HepG2 (cell line): Measurements from ENCODE around the gene SNRPD3. TPM values are rescaled to one million over a fixed set of nuclear protein-coding genes. Genes with fewer than 3 reads are reported as not detected.

ENCODE experiments used
- CBFB ChIP-seq: sonication (generic); formaldehyde crosslinking; IDR thresholded peaks from 2 replicates; pipeline ENCODE4 v1.4.0; 2020; ENCODE audit warnings: missing genetic modification reagents
- EEA1 ChIP-seq: sonication (generic); formaldehyde crosslinking; IDR thresholded peaks from 2 replicates; pipeline ENCODE4 v1.5.1; 2020; ENCODE audit warnings: mild to moderate bottlenecking, missing genetic modification reagents, borderline replicate concordance
- FIP1L1 ChIP-seq: fragments of 200-400 bp; formaldehyde crosslinking; IDR thresholded peaks from 2 replicates; pipeline ENCODE4 v1.6.1; 2018; ENCODE audit warnings: low read depth, mild to moderate bottlenecking, low read length, moderate library complexity, borderline replicate concordance; ENCODE audit not compliant: insufficient read depth
- HOXA3 ChIP-seq: sonication (generic); formaldehyde crosslinking; IDR thresholded peaks from 2 replicates; pipeline ENCODE4 v1.5.0; 2020; ENCODE audit warnings: missing genetic modification reagents
- KAT2B ChIP-seq: fragments of 150-350 bp; IDR thresholded peaks from 2 replicates; pipeline ENCODE4 v1.6.1; 2014; ENCODE audit warnings: low read depth, low read length, borderline replicate concordance
- MEIS1 ChIP-seq: sonication (generic); formaldehyde crosslinking; IDR thresholded peaks from 2 replicates; pipeline ENCODE4 v1.9.0; 2021; ENCODE audit warnings: mild to moderate bottlenecking, missing genetic modification reagents, moderate library complexity, borderline replicate concordance
- NCOA5 ChIP-seq: sonication (generic); formaldehyde crosslinking; IDR thresholded peaks from 2 replicates; pipeline ENCODE4 v1.4.0; 2020; ENCODE audit warnings: missing genetic modification reagents
- NFE2L1 ChIP-seq: sonication (generic); formaldehyde crosslinking; IDR thresholded peaks from 2 replicates; pipeline ENCODE4 v1.4.0; 2020; ENCODE audit warnings: missing genetic modification reagents, mild to moderate bottlenecking, borderline replicate concordance
- NR2C2 ChIP-seq: sonication (generic); formaldehyde crosslinking; IDR thresholded peaks from 2 replicates; pipeline ENCODE4 v1.4.0; 2020; ENCODE audit warnings: missing genetic modification reagents, mild to moderate bottlenecking, moderate library complexity, borderline replicate concordance
- PLRG1 ChIP-seq: fragments of 450-650 bp; conservative IDR thresholded peaks from 2 replicates; pipeline ENCODE4 v1.6.1; 2016
- RBM22 ChIP-seq: fragments of 200-400 bp; formaldehyde crosslinking; optimal IDR thresholded peaks from 2 replicates; pipeline ENCODE3; 2017; ENCODE audit warnings: mild to moderate bottlenecking, low read length, moderate library complexity
- SP5 ChIP-seq: IDR thresholded peaks from 2 replicates; pipeline ENCODE4 v1.6.1; 2016; ENCODE audit warnings: low read depth, borderline replicate concordance
- STAG1 ChIP-seq: sonication (generic); formaldehyde crosslinking; IDR thresholded peaks from 2 replicates; pipeline ENCODE4 v1.4.0; 2020; ENCODE audit warnings: missing genetic modification reagents
- ZKSCAN8 ChIP-seq: IDR thresholded peaks from 2 replicates; pipeline ENCODE4 v1.6.1; 2016; ENCODE audit warnings: borderline replicate concordance, missing genetic modification reagents, missing compliant biosample characterization
- ZNF260 ChIP-seq: sonication (generic); formaldehyde crosslinking; IDR thresholded peaks from 2 replicates; pipeline ENCODE4 v1.4.0; 2020; ENCODE audit warnings: missing genetic modification reagents, low read depth, mild to moderate bottlenecking, borderline replicate concordance
- ZNF761 ChIP-seq: sonication (generic); formaldehyde crosslinking; conservative IDR thresholded peaks from 2 replicates; pipeline ENCODE4 v1.4.0; 2020; ENCODE audit warnings: mild to moderate bottlenecking, missing genetic modification reagents
- polyA plus RNA-seq, 8 experiments: library from polyadenylated mRNA; depleted of rRNA in 3 of 8; stranded (reverse) in 7 of 8; unstranded in 1 of 8; fragments of >200 nt; fragmentation: Illumina TruSeq in 4 of 8; extraction: Trizol in 4 of 8; gene quantifications; 2 replicates each; pipeline versions ENCODE4 v1.2.1 to v1.2.3, GENCODE V29; 2011 to 2016; ENCODE audit warnings: low read depth in 4 of 8, missing spikeins in 1 of 8, mixed read lengths in 1 of 8; ENCODE audit not compliant: insufficient read depth in 1 of 8
- total RNA-seq, 5 experiments: library from RNA; depleted of rRNA; stranded (reverse); fragments of >200 nt; fragmentation: Illumina TruSeq; extraction: Trizol; gene quantifications; 2 replicates each; pipeline ENCODE4 v1.2.3, GENCODE V29; 2016; ENCODE audit warnings: low read depth in 1 of 5
- TF ChIP-seq, protein P1 (sequence below): sonication (generic); formaldehyde crosslinking; IDR thresholded peaks from 2 replicates; pipeline ENCODE4 v1.4.0; 2020; ENCODE audit warnings: missing genetic modification reagents
- TF ChIP-seq, protein P2 (sequence below): sonication (generic); formaldehyde crosslinking; IDR thresholded peaks from 2 replicates; pipeline ENCODE4 v1.8.0; 2022; ENCODE audit warnings: missing genetic modification reagents, mild to moderate bottlenecking, inconsistent platforms, borderline replicate concordance
- TF ChIP-seq, protein P3 (sequence below): sonication (generic); formaldehyde crosslinking; IDR thresholded peaks from 2 replicates; pipeline ENCODE4 v1.5.0; 2020; ENCODE audit warnings: mild to moderate bottlenecking, missing genetic modification reagents, borderline replicate concordance
- TF ChIP-seq, protein P4 (sequence below): sonication (generic); formaldehyde crosslinking; IDR thresholded peaks from 2 replicates; pipeline ENCODE4 v1.9.0; 2022; ENCODE audit warnings: low read depth, missing genetic modification reagents
- TF ChIP-seq, protein P5 (sequence below): sonication (generic); formaldehyde crosslinking; IDR thresholded peaks from 2 replicates; pipeline ENCODE4 v1.8.1; 2023; ENCODE audit warnings: missing genetic modification reagents, inconsistent platforms, borderline replicate concordance

Gene SNRPD3
- total and polyA plus RNA-seq, 2 of the 13 experiments (the other 11 are each of a cell fraction or from before 2014, with no cell fraction given), result 110 to 209 TPM

DNA sequence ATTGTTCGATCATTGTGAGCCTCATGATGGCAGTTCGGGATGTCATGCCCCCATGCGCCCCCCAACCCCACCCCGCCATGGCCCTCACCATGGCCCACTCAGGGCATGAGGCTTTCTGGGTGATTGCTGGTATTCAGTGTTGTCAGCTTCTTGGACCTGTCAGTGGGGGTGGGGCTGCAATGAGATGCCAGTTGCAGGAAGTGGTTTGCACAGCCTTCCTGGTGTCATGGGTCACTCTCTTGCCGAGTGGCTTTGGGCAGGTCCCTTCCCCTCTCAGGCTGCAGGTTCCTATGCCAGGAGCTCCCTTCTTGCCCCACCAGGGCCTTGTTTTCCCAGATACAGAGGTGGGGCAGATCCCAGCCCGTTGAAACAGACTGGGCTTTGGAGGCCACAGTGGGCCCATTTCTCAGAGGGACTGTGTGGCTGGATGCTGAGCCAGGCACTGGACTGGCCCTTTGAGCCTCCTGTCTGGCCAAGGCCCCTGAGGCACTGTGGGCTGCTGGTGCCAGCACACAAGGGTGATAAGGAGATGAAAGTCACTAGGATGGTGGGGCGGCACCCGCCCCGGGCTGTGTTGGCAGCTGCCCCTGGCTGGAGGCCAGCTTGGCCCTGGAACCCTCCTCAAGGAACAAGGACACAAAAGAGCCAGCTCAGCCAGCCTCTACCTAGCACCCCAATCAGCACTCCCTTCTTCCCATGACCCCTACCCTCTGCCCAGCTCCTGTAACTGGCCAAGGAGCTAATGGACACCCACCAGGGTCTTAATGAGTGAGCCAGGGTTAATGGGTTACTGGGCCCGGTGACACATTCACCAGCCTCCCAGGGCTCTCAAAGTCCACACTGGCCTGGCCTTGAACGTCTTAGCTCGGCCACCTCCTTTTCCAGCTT, 45.7 kb downstream of the SNRPD3 start (continued):
- TF ChIP-seq NR2C2 (CRISPR knock-in tag) (no peak; the same call in 1 of the 2 replicates), RBM22 (no peak), PLRG1 (no peak), MEIS1 (CRISPR knock-in tag) (no peak), ZNF260 (CRISPR knock-in tag) (no peak), ZNF761 (CRISPR knock-in tag) (no peak), NCOA5 (CRISPR knock-in tag) (no peak), STAG1 (CRISPR knock-in tag) (no peak), FIP1L1 (no peak), EEA1 (CRISPR knock-in tag) (no peak), HOXA3 (CRISPR knock-in tag) (peak; percentile 63; the same call in 1 of the 2 replicates), ZKSCAN8 (CRISPR knock-in tag) (no peak), NFE2L1 (CRISPR knock-in tag) (no peak), KAT2B (no peak), CBFB (CRISPR knock-in tag) (no peak), SP5 (CRISPR knock-in tag) (no peak)
- TF ChIP-seq, protein P1, sequence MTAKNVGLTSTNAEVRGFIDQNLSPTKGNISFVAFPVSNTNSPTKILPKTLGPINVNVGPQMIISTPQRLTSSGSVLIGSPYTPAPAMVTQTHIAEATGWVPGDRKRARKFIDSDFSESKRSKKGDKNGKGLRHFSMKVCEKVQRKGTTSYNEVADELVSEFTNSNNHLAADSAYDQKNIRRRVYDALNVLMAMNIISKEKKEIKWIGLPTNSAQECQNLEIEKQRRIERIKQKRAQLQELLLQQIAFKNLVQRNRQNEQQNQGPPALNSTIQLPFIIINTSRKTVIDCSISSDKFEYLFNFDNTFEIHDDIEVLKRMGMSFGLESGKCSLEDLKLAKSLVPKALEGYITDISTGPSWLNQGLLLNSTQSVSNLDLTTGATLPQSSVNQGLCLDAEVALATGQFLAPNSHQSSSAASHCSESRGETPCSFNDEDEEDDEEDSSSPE (CRISPR knock-in tag), result no peak
- TF ChIP-seq, protein P2, sequence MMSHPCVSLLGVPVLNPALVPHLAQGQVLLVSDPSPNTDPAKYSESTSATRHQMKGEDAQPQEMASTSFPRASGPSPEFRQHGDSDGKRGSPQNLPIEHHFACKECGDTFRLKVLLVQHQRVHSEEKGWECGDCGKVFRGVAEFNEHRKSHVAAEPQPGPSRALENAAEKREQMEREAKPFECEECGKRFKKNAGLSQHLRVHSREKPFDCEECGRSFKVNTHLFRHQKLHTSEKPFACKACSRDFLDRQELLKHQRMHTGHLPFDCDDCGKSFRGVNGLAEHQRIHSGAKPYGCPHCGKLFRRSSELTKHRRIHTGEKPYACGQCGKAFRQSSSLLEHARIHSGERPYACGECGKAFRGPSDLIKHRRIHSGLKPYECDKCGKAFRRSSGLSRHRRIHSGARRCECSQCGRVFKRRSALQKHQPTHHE, result no peak
- TF ChIP-seq, protein P3, sequence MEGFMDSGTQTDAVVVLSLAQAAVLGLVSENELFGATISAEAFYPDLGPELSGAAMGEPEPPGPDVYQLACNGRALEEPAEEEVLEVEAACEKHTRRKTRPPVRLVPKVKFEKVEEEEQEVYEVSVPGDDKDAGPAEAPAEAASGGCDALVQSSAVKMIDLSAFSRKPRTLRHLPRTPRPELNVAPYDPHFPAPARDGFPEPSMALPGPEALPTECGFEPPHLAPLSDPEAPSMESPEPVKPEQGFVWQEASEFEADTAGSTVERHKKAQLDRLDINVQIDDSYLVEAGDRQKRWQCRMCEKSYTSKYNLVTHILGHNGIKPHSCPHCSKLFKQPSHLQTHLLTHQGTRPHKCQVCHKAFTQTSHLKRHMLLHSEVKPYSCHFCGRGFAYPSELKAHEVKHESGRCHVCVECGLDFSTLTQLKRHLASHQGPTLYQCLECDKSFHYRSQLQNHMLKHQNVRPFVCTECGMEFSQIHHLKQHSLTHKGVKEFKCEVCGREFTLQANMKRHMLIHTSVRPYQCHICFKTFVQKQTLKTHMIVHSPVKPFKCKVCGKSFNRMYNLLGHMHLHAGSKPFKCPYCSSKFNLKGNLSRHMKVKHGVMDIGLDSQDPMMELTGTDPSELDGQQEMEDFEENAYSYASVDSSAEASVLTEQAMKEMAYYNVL, result no peak
- TF ChIP-seq, protein P4, sequence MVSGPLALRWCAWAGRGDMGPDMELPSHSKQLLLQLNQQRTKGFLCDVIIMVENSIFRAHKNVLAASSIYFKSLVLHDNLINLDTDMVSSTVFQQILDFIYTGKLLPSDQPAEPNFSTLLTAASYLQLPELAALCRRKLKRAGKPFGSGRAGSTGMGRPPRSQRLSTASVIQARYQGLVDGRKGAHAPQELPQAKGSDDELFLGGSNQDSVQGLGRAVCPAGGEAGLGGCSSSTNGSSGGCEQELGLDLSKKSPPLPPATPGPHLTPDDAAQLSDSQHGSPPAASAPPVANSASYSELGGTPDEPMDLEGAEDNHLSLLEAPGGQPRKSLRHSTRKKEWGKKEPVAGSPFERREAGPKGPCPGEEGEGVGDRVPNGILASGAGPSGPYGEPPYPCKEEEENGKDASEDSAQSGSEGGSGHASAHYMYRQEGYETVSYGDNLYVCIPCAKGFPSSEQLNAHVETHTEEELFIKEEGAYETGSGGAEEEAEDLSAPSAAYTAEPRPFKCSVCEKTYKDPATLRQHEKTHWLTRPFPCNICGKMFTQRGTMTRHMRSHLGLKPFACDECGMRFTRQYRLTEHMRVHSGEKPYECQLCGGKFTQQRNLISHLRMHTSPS, result peak; percentile 96
- TF ChIP-seq, protein P5, sequence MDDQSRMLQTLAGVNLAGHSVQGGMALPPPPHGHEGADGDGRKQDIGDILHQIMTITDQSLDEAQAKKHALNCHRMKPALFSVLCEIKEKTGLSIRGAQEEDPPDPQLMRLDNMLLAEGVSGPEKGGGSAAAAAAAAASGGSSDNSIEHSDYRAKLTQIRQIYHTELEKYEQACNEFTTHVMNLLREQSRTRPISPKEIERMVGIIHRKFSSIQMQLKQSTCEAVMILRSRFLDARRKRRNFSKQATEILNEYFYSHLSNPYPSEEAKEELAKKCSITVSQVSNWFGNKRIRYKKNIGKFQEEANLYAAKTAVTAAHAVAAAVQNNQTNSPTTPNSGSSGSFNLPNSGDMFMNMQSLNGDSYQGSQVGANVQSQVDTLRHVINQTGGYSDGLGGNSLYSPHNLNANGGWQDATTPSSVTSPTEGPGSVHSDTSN (CRISPR knock-in tag), result no peak
